Measurements from ENCODE around the gene CIC.

GRCh38 chr19:42326969-42327368 lies 57.9 kb downstream of the CIC start:
- TF ChIP-seq CTCF (optimal IDR thresholded peaks at IDR 0.05 in 1 of 3, IDR thresholded peaks at IDR 0.05 in 1 of 3, conservative IDR thresholded peaks at IDR 0.05 in 1 of 3; ENCODE audit: extremely low read depth in 1 of 3, insufficient read depth in 2 of 3, low read length in 3 of 3): no peak
- no peak for TF ChIP-seq EZH2 (IDR thresholded peaks at IDR 0.05; ENCODE audit: low read length)
